Kidney glomerular epithelial cell (primary cell): ENCODE data around the gene DIABLO.
A peak's percentile ranks its signal among the peaks of the same experiment; 100 is the strongest.
"Not testable (repeated sequence)": the region's sequence is repeated elsewhere in the genome, so short reads cannot be mapped to it uniquely, and the experiment has no call there.

Experiments
- DNase-seq: peaks from one replicate; lab custom pipeline; 2025; lab: John Stamatoyannopoulos, UW

DIABLO gene

DNA sequence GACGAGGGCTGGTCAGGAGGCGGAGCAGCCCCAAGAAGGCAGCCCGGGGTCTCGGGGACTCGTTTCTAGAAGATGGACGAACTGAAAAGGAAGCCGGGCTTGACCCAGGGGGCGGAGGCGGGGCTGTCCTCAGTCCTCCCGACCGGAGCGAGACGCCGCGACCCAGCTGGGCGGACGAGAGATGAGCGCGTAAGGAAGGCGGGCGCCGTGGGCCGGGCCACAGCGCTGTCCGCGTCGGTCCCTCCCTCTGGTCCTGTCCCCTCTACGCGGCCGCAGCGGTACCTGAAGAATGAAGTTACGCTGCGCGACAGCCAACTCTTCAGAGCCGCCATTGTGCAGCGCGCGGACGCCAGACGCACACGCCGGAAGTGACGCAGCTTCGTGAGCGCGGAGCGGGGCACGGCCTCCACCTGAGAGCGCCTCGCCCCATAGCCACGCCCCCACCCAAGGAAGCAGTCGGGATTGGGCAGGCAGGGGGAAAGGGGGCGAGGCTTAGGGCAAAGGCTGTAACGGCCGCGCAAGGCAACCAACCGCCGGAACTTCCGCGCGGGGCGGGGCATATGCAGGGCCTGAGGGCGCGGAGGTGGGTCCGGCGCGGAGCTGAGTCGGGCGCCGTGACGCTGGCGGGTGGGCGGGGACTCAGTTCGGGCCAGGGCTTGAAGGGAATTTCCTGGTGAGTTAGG is at the start of gene DIABLO:
DIABLO (minus strand) TSS at position 370 of the 683 bp plus-strand sequence; CDS start at position 332, 38 bp downstream.
- DNase-seq = peak; percentile 95

DNA sequence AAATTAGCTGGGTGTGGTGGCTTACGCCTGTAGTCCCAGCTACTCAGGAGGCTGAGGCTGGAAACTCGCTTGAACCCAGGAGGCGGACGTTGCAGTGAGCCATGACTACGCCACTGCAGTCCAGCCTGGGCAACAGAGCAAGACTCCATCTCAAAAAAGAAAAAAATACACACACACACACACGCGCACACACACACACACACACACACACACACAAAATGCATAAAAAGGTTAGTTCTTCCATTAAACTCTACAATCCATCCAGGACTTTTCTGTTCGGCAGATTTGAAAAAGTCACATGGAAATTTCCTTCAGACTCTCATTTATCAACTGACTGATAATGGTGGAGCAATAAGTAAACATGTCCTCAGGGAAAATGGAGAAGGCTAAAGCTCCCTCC is 49.6 kb upstream of the DIABLO start:
- DNase-seq = no peak

DNA sequence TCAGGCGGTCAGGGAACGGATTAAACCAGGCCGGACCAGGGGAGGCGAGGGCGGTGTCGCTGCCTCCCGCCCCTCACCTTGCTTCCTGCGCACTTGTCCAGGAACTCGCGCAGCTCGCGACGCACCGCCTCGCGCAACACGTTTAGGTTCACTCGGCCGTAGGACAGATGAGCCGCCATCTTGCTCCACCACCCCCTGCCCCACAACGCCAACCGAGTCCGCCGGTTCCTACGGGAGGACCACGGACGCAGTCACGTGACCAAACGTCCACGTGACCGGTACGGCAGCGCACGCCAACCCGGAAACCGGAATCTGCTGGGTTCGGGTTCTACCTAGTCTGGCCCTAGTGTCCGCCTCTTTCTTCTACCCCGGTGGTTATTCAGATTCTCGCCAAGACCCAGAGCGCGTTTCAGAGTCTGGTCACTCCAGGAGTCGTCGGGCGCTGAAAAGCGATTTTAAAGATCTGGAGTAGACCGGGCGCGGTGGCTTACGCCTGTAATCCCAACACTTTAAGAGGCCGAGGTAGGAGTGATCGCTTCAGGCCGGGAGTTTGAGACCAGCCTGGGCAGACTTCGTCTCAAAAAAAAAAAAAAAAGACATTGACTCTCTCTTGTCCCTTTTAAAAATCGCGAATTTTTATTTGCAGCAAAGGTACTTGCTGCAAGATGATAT is 40.5 kb upstream of the DIABLO start, which contains the start of gene VPS33A:
VPS33A (minus strand) TSS at position 265 of the 672 bp plus-strand sequence; CDS start at position 179, 86 bp downstream.
- peak; percentile 87 for DNase-seq

DNA sequence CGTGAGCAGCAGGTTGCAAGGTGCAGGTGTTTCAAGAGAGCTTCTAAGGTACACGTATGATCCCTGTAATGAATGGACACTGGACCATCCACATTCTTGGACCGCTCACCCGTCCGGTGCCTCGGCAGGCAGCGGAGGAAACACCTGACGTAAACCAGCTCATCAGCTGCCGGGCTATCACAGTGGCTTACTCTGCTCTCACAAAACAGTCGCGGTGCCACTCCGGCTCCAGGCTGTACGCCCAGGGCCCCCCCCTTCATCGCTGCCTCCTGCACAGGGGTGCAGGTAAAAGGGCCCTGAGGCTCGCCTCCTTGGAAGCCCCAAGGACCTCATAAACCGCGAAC is 40.0 kb upstream of the DIABLO start:
- DNase-seq = no peak

DNA sequence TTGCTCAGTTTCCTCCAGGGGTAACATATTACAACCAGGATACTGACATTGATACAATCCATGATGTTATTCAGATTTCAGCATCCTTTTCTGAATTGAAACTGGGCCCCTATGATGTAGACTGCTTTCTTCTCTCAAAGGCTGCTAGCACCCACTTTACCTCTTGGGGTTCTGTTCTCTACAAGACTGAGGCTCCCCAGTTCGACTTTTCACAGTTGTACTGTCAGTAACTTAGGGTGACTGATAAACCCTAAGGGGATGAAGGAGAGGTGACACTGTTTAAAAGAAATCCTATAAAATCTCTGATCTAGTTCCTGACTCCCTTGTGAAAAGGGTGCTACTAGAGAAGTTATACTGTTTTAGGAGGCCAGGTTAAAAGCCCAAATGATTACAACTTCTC is 39.6 kb upstream of the DIABLO start:
- DNase-seq = no peak

DNA sequence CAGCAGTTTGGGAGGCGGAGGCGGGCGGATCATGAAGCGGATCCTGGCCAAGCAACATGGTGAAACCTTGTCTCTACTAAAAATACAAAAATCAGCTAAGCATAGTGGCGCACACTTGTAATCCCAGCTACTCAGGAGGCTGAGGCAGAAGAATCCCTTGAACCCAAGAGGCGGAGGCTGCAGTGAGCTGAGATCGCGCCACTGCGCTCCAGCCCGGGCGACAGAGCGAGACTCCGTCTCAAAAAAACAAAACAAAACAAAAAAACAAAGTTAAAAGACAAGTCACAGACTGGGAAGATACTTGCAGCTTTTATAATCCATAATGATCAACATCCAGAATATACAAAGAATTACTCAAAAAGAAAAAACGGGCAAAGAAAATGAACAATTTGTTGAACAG is 34.9 kb upstream of the DIABLO start:
- not testable (repeated sequence) for DNase-seq

DNA sequence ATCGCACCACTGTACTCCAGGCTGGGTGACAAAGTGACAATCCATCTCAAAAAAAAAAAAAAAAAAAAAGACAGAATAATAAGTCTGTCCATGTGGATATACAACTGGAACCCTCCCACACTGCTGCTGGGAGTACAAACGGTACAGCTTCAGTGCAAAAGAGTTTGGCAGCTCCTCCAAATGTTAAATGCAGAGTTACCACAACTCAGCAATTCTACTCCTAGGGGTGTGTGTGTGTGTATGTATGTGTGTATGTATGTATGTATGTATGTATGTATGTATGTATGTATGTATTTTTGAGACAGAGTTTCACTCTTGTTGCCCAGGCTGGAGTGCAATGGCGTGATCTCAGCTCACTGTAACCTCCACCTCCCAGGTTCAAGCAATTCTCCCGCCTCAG is 33.1 kb upstream of the DIABLO start:
- not testable (repeated sequence) for DNase-seq

DNA sequence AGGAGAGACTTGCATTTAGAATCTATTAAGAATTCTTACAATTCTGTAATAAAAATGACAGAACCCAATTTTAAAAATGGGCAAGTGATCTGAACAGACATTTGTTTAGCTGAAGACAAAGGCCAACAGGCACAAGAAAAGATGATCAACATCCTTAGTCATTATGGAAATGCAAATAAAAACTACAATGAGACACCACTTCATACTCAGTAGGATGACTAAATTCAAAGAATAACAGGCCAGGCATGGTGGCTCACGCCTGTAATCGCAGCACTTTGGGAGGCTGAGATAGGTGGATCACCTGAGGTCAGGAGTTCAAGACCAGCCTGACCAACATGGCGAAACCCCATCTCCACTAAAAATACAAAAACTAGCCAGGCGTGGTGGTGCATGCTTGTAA is 32.6 kb upstream of the DIABLO start:
- not testable (repeated sequence) for DNase-seq

GRCh38 chr12:122250536-122250935 is 24.7 kb upstream of the DIABLO start:
- no peak for DNase-seq

DNA sequence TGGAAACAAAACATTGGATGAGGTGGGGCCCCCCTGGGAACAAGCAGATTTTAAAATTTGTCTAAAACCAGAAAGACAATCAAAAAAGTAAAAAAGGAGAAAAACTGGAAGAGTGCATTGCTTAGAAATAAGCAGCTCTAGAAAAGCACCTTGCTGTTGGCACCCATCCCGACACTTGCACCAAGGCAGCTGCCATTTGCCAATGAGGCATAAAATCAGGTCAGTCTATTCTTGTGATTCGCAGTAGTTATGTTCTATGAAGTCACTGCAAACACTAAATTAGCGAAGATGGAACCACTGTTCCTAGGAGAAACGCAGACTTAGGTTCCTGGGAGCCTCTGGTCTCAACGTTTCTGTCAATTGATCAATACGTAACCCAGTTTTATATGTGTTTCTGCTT is 24.2 kb upstream of the DIABLO start:
- no peak for DNase-seq

DNA sequence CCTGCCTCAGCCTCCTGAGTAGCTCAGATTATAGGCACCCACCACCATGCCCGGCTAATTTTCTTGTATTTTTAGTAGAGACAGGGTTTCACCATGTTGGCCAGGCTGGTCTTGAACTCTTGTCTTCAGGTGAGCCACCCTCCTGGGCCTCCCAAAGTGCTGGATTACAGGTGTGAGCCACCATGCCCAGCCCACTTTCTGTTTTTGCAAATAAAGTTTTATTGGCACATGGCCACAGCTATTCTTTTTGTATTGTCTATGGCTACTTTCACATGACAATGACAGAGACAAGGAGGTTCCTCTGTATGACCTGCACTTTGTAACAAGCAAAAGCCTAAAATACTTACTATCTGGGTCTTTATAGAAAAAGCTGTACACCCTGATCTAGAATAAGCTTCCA is 19.7 kb upstream of the DIABLO start:
- no peak for DNase-seq

GRCh38 chr12:122244565-122245371 is 18.9 kb upstream of the DIABLO start:
- no peak for DNase-seq

GRCh38 chr12:122243965-122244364 is 18.1 kb upstream of the DIABLO start:
- no peak for DNase-seq

DNA sequence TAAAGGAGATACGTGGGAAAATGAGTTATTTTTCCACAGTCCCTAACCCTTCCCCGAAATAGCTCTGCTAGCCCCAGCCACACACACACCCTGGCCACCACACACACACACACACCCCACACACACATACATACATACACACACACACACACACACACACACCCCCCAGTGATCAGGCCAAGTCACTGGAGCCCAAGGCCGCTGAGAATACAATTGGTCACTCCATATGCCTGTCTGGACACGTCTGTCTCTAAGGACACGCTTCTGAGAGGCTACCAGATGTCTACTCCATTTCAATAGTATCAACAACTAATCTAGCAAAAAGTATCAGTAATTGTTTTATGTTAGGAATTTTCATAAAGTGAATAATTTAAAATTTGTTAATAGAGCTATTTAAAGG is 13.0 kb upstream of the DIABLO start:
- DNase-seq = no peak

- DNase-seq = no peak
Measured at GRCh38 chr12:122235741-122236140, 9.9 kb upstream of the DIABLO start.

- no peak for DNase-seq
Measured at GRCh38 chr12:122232691-122233090, 6.8 kb upstream of the DIABLO start.

DNA sequence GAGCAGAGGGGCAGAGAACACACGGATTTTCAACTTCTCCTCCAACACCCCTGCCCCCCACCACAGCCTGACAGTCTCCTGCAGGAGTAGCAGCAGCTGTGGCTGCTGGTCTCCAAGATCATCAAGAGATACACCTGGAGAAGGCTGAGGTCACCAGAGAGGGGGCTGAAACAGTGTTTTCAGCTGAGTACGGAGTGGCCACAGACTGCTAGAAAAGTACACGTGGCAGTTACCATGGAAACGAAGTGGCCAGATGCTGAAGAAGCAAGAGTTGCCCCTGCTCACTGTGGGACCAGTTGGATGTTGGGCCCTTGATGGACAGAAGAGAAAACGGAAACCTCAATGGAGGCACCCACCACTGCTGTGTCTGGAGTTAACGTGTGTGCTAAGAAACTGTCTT is 4.9 kb upstream of the DIABLO start:
- DNase-seq = no peak

- no peak for DNase-seq
Measured at GRCh38 chr12:122228092-122228491, 2.2 kb upstream of the DIABLO start.

- no peak for DNase-seq
Measured at GRCh38 chr12:122227341-122227740, 1.5 kb upstream of the DIABLO start.

DNA sequence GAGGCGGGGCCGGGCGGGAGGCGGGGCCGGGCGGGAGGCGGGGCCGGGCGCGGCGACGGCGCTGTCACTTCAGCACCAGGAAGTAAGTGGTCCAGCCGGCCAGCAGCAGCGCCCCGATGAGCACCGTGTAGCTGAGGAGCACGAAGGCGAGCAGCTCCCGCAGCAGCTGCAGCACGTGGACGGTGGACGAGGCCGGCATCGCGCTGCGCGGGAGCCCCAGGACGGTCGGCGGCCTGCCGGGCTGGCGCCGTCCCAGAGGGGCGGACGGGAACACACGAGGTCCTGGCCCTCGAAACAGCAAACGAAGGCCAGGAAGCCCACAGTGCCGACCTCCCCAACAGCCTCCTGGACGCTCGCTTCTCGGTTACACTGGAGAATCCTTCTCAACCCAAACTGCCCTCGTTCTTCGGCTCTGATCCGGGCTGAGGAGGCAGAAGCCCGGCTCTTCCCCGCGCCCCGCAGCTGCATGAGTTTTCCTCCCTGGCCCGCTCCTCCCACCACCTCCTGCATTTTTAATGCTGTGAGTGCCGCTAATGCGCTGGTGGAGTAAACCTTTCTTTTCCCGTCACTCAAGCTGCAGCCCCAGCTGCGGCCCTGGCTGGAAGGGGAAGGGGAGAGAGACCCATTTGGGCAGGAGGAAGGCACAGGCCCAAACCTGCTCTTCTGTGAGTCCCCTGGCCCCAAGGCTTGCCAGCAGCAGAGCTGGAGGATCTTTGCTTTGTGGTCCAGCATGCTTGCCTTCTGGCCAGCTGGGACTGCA is 694 bp upstream of the DIABLO start:
- DNase-seq = no peak

DNA sequence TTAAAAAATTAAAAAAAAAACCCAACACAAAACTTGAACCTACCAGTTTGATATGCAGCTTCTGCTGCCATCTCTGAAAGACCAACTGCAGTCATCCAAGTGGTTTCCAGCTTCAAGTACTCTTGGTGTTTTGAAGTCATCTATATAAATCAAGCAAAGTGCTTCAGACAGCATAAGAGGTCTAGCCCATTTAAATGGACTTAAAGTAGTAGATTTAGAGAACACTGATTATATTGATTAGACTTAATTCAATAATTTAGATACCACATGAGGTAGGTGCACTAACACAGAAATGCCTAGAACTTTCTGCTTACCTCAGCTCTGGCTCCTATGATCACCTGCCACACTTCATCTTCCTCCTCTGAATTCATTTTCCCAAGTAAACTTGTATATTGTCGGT is 9.4 kb downstream of the DIABLO start:
- DNase-seq = no peak

- no peak for DNase-seq
Measured at GRCh38 chr12:122215771-122216170, 10.1 kb downstream of the DIABLO start.
